GM06990 (cell line): ENCODE data around the gene IL36RN.

Experiments used
- DNase-seq: peaks from one replicate; pipeline ENCODE4 v3.0.0-alpha.2; 2011; ENCODE audit not compliant: insufficient read length; ENCODE audit errors: extremely low read depth
- H3K27me3 ChIP-seq: replicated peaks from 2 replicates; pipeline ENCODE4 v1.6.0; 2011; ENCODE audit warnings: low read length; ENCODE audit not compliant: control insufficient read depth, insufficient read depth
- H3K36me3 ChIP-seq: 2 replicates; pipeline ENCODE4 v1.5.1; 2011; ENCODE audit warnings: low read length; ENCODE audit not compliant: control insufficient read depth, insufficient read depth
- H3K4me3 ChIP-seq: replicated peaks from 2 replicates; pipeline ENCODE4 v1.5.1; 2011; ENCODE audit warnings: low read depth, mild to moderate bottlenecking, control low read depth, low read length
- CTCF ChIP-seq: IDR thresholded peaks from 2 replicates; pipeline ENCODE4 v1.5.1; 2011; ENCODE audit warnings: low read length, control low read depth, mild to moderate bottlenecking, inconsistent platforms; ENCODE audit not compliant: insufficient read depth, poor library complexity, severe bottlenecking

Gene IL36RN

GRCh38 chr2:113036763-113037162 is 22.2 kb upstream of the IL36RN start:
- Histone ChIP-seq H3K36me3 (no peaks in the 10 kb centered on the region), H3K27me3 (no peaks in the 10 kb centered on the region; the same call in 1 of the 2 replicates), H3K4me3 (no peak overlapping the region)
- no peak for TF ChIP-seq CTCF
- DNase-seq: no peak

- no peak for DNase-seq
- Histone ChIP-seq H3K4me3 (no peak overlapping the region), H3K27me3 (no peaks in the 10 kb centered on the region; the same call in 1 of the 2 replicates), H3K36me3 (no peaks in the 10 kb centered on the region)
- no peak for TF ChIP-seq CTCF
Measured at GRCh38 chr2:113038291-113038690, 20.7 kb upstream of the IL36RN start.

GRCh38 chr2:113039158-113039557 is 19.8 kb upstream of the IL36RN start:
- TF ChIP-seq CTCF: no peak
- H3K27me3 ChIP-seq: no peaks in the 10 kb centered on the region; the same call in 1 of the 2 replicates
- DNase-seq: no peak
- H3K36me3 ChIP-seq: no peaks in the 10 kb centered on the region
- H3K4me3 ChIP-seq: no peak overlapping the region

- DNase-seq: no peak
- H3K4me3 ChIP-seq: no peak overlapping the region
- no peak for TF ChIP-seq CTCF
- no peaks in the 10 kb centered on the region for H3K36me3 ChIP-seq
- H3K27me3 ChIP-seq: no peaks in the 10 kb centered on the region; the same call in 1 of the 2 replicates
Measured at GRCh38 chr2:113039719-113040118, 19.3 kb upstream of the IL36RN start.

- Histone ChIP-seq H3K27me3 (no peaks in the 10 kb centered on the region; the same call in 1 of the 2 replicates), H3K36me3 (no peaks in the 10 kb centered on the region), H3K4me3 (no peak overlapping the region)
- TF ChIP-seq CTCF: peak; percentile 39
- DNase-seq: no peak
Measured at GRCh38 chr2:113041871-113042270, 17.1 kb upstream of the IL36RN start.

GRCh38 chr2:113046465-113046864 is 12.5 kb upstream of the IL36RN start:
- TF ChIP-seq CTCF: no peak
- H3K27me3 ChIP-seq: no peaks in the 10 kb centered on the region; the same call in 1 of the 2 replicates
- H3K36me3 ChIP-seq: no peaks in the 10 kb centered on the region
- DNase-seq: no peak
- no peak overlapping the region for H3K4me3 ChIP-seq
